Brain pericyte (primary cell): ENCODE results near the gene KIFBP.
"Not testable (repeated sequence)": the region's sequence is repeated elsewhere in the genome, so short reads cannot be mapped to it uniquely, and the experiment has no call there.

Source experiments
- DNase-seq: peaks from one replicate; pipeline ENCODE4 v3.0.0-alpha.2; 2012; ENCODE audit warnings: low read depth, low spot score

KIFBP gene, protein sequence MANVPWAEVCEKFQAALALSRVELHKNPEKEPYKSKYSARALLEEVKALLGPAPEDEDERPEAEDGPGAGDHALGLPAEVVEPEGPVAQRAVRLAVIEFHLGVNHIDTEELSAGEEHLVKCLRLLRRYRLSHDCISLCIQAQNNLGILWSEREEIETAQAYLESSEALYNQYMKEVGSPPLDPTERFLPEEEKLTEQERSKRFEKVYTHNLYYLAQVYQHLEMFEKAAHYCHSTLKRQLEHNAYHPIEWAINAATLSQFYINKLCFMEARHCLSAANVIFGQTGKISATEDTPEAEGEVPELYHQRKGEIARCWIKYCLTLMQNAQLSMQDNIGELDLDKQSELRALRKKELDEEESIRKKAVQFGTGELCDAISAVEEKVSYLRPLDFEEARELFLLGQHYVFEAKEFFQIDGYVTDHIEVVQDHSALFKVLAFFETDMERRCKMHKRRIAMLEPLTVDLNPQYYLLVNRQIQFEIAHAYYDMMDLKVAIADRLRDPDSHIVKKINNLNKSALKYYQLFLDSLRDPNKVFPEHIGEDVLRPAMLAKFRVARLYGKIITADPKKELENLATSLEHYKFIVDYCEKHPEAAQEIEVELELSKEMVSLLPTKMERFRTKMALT

DNA sequence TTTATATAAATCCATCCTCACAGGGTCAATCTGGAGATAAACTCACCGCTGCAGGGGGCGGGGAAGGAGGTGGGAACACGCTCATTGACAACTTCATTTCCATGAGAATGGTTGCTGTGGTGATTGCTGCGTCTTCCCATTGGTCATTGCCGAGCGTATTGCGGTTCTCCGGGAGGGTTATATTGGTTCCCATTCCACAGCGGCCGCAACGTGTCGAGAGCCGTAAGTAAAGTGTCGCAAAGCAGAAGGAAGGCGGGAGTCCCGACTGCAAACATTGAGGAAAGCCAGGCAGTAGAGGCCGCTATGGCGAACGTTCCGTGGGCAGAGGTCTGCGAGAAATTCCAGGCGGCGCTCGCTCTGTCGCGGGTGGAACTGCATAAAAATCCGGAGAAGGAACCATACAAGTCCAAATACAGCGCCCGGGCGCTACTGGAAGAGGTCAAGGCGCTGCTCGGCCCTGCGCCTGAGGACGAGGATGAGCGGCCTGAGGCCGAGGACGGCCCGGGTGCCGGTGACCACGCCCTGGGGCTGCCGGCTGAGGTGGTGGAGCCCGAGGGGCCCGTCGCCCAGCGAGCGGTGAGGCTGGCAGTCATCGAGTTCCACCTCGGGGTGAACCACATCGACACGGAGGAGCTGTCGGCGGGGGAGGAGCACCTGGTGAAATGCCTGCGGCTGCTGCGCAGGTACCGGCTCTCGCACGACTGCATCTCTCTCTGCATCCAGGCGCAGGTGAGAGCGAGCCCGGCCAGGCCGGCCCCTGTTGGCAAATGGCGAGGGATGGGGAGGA, at the start of gene KIFBP:
Gene KIFBP (plus strand): TSS at position 274 of the 787 bp plus-strand sequence. CDS start 30 bp downstream, at position 304.
- DNase-seq: peak; percentile 91

DNA sequence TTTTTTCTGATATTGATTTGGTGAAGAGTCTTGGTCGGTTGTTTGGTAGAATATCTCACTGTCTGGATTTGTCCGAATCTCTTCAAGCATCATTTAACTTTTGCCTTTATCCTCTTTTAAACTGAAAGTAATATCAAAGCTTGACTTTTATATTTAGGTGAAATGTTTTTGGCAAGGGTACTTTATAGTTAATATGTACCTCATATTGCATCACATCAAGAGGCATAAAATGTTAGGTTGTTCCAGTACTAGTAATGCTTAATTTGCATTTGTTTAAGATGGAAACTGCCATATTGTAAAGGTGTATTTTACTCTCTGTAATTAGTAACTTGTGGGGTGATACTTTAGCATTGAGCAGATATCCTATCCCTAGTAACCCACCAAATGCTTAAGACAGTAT, 49.7 kb upstream of the KIFBP start:
- DNase-seq: no peak

DNA sequence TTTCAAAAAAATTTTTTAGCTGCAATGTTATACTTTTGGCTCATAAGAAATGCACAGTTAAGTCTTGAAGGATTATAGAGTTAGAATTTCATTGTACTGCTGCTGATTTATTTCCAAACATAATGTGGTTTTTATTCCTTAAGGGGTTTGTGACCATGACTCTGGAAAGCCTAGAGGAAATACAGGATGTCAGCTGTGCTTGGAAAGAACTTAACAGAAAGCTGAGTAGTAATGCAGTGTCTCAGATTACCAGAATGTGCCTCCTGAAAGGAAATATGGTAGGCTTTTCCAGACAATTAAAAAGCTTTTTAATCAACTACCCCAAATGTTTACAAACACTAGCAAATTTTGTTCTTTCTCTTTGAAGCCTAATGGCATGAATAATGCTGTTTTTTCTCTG, 47.7 kb upstream of the KIFBP start:
- not testable (repeated sequence) for DNase-seq

DNA sequence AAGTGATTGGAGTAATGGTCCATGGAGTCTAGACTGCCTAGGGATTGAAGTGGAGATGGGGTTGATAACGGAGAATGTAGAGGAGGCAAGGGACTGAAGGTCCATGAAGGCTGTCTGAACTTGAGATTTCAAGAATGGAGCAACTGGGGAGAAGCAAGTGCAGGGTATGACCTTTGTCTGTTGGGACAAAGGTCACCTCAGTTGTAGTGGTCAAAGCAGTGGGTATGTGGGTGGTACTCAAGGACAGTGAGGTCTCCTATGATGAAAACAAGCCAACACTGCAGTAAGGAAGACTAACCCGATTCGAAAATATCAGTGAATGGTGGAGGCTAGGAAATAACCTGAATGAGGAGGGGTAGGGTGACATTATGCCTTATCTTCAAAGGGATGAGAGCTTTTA, 38.0 kb upstream of the KIFBP start:
- DNase-seq: no peak

DNA sequence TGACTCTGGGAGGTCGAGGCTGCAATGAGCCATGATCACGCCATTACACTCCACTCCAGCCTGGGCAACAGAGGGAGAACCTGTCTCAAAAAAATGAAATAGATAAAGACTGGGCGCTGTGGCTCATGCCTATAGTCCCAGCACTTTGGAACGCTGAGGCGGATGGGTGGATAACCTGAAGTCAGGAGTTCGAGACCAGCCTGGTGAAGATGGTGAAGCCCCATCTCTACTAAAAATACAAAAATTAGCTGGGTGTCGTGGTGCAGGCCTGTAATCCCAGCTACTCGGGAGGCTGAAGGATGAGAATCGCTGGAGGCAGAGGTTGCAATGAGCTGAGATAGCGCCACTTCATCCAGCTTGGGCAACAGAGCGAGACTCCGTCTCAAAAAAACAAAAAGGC, 33.7 kb upstream of the KIFBP start:
- DNase-seq: no peak

DNA sequence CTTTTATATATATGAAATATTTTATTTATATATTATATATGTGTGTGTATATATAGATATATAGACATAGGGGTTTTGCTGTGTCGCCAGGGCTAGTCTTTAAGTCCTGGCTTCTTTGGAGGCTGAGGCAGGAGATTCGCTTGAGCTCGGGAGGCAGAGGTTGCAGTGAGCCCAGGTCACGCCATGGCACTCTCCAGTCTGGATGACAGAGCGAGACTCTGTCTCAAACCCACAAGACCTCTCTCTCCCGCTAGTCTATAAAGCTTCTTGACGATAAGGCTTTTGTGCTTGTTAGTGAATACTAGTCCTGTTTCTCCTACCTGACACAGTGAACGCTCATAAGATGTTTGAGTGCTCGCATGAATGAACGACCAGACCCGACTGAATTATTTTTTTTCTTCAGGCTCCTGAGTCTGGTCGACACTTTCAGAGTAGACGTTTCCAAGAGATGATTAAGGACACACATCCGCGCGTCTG, 33.2 kb upstream of the KIFBP start:
- peak; percentile 4 for DNase-seq

DNA sequence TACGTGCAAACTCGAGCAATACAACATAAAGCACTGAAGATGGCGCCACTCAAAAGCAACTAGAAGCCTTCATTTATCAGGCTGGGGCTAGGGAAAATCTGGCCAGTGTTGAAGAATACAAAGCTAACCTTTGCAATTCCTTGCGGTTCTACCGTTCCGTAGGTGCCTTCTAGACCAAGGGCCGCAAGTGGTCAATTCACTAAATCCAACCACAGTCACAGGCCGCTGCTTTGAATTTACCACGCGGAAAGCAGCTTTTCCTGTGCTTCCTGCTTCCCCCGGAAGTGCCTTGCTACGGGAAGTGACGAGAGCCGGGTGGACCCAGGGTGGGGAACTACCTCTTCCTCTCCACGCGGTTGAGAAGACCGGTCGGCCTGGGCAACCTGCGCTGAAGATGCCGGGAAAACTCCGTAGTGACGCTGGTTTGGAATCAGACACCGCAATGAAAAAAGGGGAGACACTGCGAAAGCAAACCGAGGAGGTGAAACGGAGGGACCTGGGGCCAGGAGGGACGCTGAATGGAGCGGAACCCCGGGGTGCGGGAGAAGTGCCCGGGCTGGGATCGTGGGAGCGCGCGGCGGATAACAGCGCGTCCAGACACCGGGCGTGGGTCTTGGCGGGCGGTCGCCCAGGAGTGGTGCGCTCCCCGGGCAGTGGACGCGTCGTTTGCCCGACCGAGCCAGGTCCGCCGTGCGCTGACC, 32.6 kb upstream of the KIFBP start, which contains the start of gene DDX21:
Gene DDX21 (plus strand): TSS at position 339 of the 701 bp plus-strand sequence. CDS start 56 bp downstream, at position 395.
- peak; percentile 67 for DNase-seq

DNA sequence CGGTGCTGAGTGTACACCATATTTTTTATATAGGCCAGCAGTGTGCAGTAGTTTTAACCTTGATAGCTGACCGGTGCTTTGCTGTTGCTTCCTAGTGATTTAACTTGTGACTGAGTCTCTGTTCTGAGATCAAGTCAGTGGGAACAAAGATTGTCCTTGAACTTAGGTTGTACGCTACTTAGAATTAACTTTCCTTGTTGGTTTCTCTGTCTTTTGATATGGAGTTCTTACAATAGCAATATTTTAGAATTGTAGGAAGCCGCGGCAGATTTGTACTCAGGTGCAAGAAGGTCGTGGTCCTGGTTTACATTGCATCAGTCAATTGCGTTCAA, 31.4 kb upstream of the KIFBP start:
- DNase-seq: no peak

DNA sequence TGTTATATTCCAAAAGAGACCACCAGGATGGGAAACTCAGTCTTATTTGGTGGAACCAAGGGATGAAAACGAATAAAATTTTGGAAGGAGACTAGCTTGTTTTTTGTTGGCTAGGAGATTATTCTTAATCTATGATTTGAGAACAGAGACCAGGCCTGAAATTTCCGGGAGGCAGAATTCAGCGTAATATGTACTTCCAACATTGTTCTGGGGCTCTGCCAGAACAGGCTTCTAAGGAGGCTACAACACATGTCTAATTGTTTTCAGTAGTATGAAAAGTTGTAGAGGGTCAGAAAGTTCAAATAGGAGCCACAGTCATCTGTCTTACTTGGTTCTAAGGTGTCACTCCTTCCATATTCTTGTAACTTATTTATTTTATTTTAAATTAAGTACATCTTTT, 30.9 kb upstream of the KIFBP start:
- no peak for DNase-seq

DNA sequence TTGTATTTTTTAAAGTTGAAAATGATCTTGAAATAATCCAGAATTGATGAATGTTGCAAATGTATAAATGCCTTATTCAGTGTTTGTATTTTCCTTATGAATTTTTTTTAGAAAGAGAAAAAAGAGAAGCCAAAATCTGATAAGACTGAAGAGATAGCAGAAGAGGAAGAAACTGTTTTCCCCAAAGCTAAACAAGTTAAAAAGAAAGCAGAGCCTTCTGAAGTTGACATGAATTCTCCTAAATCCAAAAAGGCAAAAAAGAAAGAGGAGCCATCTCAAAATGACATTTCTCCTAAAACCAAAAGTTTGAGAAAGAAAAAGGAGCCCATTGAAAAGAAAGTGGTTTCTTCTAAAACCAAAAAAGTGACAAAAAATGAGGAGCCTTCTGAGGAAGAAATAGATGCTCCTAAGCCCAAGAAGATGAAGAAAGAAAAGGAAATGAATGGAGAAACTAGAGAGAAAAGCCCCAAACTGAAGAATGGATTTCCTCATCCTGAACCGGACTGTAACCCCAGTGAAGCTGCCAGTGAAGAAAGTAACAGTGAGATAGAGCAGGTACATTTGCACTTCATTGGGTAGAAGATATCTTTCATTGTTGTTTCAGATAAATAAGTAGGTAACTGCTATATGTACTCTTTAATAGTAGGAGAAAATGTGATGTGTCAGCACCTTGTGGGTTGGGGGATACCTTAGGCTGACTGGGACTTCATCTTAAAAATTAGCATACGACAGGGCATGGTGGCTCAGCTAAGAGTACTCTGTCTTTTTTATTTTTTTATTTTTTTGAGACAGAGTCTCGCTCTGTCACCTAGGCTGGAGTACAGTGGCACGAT, 28.7 kb upstream of the KIFBP start:
- DNase-seq: no peak

DNA sequence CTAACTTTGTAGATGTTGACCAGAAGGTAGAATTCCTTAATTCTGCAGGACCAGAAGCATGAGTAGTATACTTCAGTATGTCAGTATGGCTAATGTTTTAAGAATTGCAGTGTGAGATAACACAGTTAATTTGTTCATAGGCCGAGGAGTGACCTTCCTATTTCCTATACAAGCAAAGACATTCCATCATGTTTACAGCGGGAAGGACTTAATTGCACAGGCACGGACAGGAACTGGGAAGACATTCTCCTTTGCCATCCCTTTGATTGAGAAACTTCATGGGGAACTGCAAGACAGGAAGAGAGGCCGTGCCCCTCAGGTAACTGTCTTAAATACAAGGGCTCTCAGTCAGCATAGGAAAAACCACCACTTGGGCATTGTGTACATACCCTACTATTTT, 25.5 kb upstream of the KIFBP start:
- no peak for DNase-seq

DNA sequence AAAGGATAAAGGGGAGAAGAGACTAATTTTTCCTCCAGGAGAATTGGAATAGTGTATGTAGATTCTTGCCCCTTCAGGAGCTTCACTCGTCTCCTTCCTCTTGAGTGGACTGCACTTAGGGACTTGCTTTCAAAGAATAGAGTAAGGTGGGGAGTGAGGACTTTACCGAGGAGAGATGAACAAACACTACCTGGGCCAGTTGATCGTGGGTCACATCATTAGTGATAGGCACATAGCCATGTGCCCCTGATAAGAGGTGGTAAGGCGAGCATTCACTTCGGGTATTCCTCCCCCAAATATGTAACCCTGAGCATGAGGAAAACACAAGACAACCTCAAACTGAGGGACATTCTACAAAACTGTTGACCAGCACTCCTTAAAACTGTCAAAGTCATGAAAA, 14.6 kb upstream of the KIFBP start:
- no peak for DNase-seq

DNA sequence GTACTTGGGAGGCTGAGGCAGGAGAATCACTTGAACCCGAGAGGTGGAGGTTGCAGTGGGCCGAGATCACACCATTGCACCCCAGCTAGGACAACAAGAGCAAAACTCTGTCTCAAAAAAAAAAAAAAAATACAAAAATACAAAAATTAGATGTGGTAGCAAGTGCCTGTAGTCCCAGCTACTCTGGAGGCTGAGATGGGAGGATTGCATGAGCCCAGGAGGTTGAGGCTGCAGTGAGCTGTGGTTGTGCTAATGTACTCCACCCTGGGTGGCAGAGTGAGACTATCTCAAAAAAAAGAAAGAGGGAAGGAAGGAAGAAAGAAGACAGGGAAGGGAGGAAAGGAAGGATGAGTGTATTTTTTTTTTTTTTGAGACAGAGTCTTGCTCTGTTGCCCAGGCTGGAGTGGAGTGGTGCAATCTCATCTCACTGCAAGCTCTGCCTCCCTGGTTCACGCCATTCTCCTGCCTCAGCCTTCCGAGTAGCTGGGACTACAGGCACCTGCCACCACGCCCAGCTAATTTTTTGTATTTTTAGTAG, 12.6 kb upstream of the KIFBP start:
- not testable (repeated sequence) for DNase-seq

DNA sequence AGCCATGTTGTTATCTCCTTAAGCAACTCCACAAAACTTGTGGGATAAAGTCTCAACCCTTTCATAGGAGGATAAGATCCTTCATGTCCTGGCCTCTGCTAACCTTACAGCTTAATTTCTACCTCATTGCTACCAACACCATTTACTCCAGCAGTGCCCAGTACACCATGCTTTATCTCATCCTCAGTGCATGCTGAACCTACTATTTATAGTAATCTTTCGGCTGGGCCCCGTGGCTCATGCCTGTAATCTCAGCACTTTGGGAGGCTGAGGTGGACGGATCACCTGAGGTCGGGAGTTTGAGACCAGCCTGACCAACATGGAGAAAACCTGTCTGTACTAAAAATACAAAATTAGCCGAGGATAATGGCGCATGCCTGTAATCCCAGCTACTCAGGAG, 8.9 kb upstream of the KIFBP start:
- not testable (repeated sequence) for DNase-seq

DNA sequence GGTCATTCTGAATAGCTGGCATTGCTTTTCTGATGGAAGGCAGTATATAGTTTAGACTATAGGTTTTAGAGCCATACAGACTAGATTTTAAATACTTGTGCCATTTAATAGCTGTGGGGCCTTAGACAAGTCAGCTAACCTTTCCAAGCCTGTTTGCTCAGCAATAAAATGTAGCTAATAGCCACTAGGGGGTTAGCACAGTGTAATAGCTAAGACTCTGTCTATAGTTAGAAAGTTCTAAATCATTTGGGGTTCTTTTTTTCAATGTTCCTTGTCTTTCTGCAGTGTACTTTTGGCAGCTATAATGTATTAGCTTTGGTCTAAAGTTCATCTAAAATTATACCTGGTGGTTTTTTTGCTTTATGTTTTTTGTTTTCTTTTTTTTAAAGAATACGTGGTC, 7.5 kb upstream of the KIFBP start:
- DNase-seq: no peak

DNA sequence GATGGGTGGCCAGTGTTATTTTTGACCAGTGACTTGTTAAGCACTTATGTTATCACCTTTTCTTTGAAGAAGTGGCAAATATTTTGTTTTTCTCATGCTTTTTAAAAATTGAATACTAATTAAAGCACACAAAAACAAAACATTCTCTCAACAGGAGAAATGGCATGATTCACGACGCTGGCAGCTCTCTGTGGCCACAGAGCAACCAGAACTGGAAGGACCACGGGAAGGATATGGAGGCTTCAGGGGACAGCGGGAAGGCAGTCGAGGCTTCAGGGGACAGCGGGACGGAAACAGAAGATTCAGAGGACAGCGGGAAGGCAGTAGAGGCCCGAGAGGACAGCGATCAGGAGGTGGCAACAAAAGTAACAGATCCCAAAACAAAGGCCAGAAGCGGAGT, 6.2 kb upstream of the KIFBP start:
- no peak for DNase-seq

DNA sequence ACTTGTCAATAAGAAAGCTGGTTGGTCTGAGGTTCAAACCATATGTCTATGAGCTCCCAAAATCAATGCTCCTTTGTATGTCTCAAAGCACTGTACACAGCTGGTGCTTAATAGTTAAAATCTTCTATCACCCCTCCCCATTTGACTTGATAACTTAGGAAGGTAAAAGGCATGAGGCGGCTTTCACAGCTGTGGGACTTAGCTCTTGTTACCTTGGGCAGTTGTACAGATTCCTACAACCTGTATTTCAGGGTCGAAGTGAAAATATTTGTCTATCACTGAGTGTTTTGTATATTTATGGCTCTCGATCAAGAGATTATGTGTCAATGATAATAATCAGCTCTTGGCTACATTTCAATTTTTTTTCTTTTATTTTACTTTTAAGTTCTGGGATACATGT, 992 bp upstream of the KIFBP start:
- DNase-seq: no peak

DNA sequence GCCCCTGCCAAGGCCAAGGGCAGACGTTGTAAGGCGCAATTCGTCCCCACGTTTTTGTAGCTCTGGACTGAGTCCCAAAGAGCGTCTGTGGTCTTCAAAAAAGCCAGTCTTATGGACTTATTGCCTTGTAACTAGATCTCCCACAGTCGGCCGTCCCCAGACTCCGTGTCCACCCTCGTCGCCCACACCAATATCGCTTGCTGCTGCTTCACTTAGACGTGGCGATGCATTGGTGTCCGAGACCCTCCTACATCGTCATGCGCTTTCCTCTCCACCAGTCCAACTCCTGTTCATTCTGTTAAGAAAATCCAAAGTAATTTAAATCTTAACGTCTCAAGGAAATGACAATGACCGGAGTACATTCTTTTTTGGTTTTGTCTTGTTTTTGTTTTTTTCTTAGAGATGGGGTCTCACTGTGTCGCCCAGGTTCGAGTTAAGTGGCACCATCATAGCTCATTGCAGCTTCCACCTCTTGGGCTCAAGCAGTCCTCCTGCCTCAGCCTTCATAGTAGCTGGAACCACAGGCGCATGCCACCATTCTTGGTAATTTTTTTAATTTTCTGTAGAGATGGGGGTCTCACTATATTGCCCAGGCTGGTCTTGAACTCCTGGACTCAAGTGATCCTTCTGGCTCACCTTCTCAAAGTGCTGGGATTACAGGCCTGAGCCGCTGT, 851 bp downstream of the KIFBP start:
- no peak for DNase-seq

DNA sequence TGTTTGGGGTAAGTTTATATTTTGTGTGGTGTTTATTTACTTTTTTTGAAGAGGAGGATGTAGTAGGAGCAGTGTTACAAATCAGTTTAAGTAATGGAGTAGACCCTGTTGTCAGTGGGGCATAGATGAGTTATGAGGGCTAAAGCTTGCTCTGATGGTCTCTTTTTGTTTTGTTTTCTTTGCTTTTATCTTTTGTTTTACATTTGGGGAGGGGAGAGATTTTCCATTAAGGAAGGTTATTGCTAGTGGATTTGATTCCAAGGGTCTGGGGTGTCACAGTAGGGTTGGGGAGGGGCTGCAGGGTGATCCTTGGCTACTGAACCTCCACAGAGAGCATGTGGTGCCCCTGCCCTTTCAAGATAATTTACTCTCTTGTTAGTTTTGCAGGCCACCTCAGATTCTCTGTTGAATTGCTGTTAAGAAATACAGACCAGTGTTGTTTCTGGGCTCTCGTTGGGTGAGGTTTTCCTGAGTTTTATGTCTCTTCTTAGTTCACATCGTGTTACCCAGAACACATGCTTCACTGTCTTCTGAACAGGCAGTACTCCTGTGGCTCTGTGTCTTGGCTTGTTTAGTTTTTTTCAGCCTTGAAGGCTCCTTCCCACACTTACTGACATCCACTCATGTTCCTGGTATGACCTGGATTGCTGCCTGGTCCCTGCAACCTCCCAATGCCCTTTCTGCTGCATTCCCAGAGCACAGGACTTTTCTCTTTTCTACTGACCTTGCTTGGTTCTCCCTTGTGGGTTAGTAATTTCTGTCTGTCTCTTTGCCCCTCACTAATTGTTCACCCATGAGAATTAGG, 4.2 kb downstream of the KIFBP start:
- no peak for DNase-seq
